Measurements from ENCODE around the gene VANGL1.

Gene VANGL1

GRCh38 chr1:115655916-115656315 is 14.1 kb downstream of the VANGL1 start:
- no peak for DNase-seq (ENCODE audit: low read depth)
- no peak overlapping the region for H3K4me3 ChIP-seq (ENCODE audit: low read depth, low read length)
- no peak for TF ChIP-seq CTCF (IDR thresholded peaks at IDR 0.05; ENCODE audit: low read depth, low read length, missing control alignments)

- H3K4me3 ChIP-seq (ENCODE audit: low read depth, low read length), result no peak overlapping the region
- no peak for TF ChIP-seq CTCF (IDR thresholded peaks at IDR 0.05; ENCODE audit: low read depth, low read length, missing control alignments)
- no peak for DNase-seq (ENCODE audit: low read depth)
These were observed 14.8 kb downstream of the VANGL1 start for GRCh38 chr1:115656461-115657077.

- no peak for DNase-seq (ENCODE audit: low read depth)
- no peak overlapping the region for H3K4me3 ChIP-seq (ENCODE audit: low read depth, low read length)
- TF ChIP-seq CTCF (IDR thresholded peaks at IDR 0.05; ENCODE audit: low read depth, low read length, missing control alignments), result no peak
These were observed 16.9 kb downstream of the VANGL1 start for GRCh38 chr1:115658646-115659045.

GRCh38 chr1:115660151-115660550 is 18.4 kb downstream of the VANGL1 start:
- TF ChIP-seq CTCF (IDR thresholded peaks at IDR 0.05; ENCODE audit: low read depth, low read length, missing control alignments), result no peak
- H3K4me3 ChIP-seq (ENCODE audit: low read depth, low read length), result no peak overlapping the region
- DNase-seq (ENCODE audit: low read depth), result no peak

- no peak for TF ChIP-seq CTCF (IDR thresholded peaks at IDR 0.05; ENCODE audit: low read depth, low read length, missing control alignments)
- no peak overlapping the region for H3K4me3 ChIP-seq (ENCODE audit: low read depth, low read length)
- DNase-seq (ENCODE audit: low read depth), result no peak
These were observed 19.4 kb downstream of the VANGL1 start for GRCh38 chr1:115661157-115661556.

- no peak for DNase-seq (ENCODE audit: low read depth)
- no peak overlapping the region for H3K4me3 ChIP-seq (ENCODE audit: low read depth, low read length)
- TF ChIP-seq CTCF (IDR thresholded peaks at IDR 0.05; ENCODE audit: low read depth, low read length, missing control alignments), result no peak
These were observed 23.7 kb downstream of the VANGL1 start for GRCh38 chr1:115665319-115666096.

- no peak for TF ChIP-seq CTCF (IDR thresholded peaks at IDR 0.05; ENCODE audit: low read depth, low read length, missing control alignments)
- DNase-seq (ENCODE audit: low read depth), result no peak
- no peak overlapping the region for H3K4me3 ChIP-seq (ENCODE audit: low read depth, low read length)
These were observed 24.4 kb downstream of the VANGL1 start for GRCh38 chr1:115666206-115666605.
